Renal pelvis (tissue), 12 donors: ENCODE results near the gene IRX1. TPM values are rescaled to one million over a fixed set of nuclear protein-coding genes. Genes with fewer than 3 reads are reported as not detected.

Experiments
- DNase-seq: peaks from one replicate; pipeline ENCODE4 v3.0.0-alpha.2; 2013
- long read RNA-seq, 16 experiments: transcript quantifications; one replicate each; lab custom pipeline, GENCODE V29; 2026
- polyA plus RNA-seq, 3 donors: library from polyadenylated mRNA; unstranded; fragments of 120-200 nt; gene quantifications; one replicate each; pipeline ENCODE4 v1.2.1, GENCODE V29; 2013; ENCODE audit not compliant: insufficient read length in 3 of 3

The IRX1 gene
- polyA plus RNA-seq: 10 to 100 TPM; 35.6 to 53.8 (median 36.5) TPM
- long read RNA-seq, donor 1, transcript IRX1-201 (4 exons, 1,858 nt): major isoform, 19 of 31 reads
- long read RNA-seq, donor 1, partial matches to known transcripts: 12 of 31 reads
- long read RNA-seq, donor 1, other reads (novel, unspliced or antisense): 0 of 31 reads
- long read RNA-seq, donor 2, transcript IRX1-201 (4 exons, 1,858 nt): major isoform, 33 of 55 reads
- long read RNA-seq, donor 2, partial matches to known transcripts: 16 of 55 reads
- long read RNA-seq, donor 2, other reads (novel, unspliced or antisense): 6 of 55 reads
- long read RNA-seq, donor 3, transcript IRX1-201 (4 exons, 1,858 nt): major isoform, 24 of 47 reads
- long read RNA-seq, donor 3, partial matches to known transcripts: 23 of 47 reads
- long read RNA-seq, donor 3, other reads (novel, unspliced or antisense): 0 of 47 reads
- long read RNA-seq, donor 4, transcript IRX1-201 (4 exons, 1,858 nt): major isoform, 17 of 37 reads
- long read RNA-seq, donor 4, partial matches to known transcripts: 20 of 37 reads
- long read RNA-seq, donor 4, other reads (novel, unspliced or antisense): 0 of 37 reads
- long read RNA-seq, donor 5, transcript IRX1-201 (4 exons, 1,858 nt): major isoform, 17 of 29 reads
- long read RNA-seq, donor 5, partial matches to known transcripts: 12 of 29 reads
- long read RNA-seq, donor 5, other reads (novel, unspliced or antisense): 0 of 29 reads
- long read RNA-seq, donor 6, transcript IRX1-201 (4 exons, 1,858 nt): major isoform, 20 of 25 reads
- long read RNA-seq, donor 6, partial matches to known transcripts: 5 of 25 reads
- long read RNA-seq, donor 6, other reads (novel, unspliced or antisense): 0 of 25 reads
- long read RNA-seq, donor 7, transcript IRX1-201 (4 exons, 1,858 nt): major isoform, 29 of 59 reads
- long read RNA-seq, donor 7, partial matches to known transcripts: 30 of 59 reads
- long read RNA-seq, donor 7, other reads (novel, unspliced or antisense): 0 of 59 reads
- long read RNA-seq, donor 8, partial matches to known transcripts: 0 of 1 reads
- long read RNA-seq, donor 8, other reads (novel, unspliced or antisense): 0 of 1 reads
- long read RNA-seq, donor 9, transcript IRX1-201 (4 exons, 1,858 nt): major isoform, 20 of 44 reads
- long read RNA-seq, donor 9, partial matches to known transcripts: 18 of 44 reads
- long read RNA-seq, donor 9, other reads (novel, unspliced or antisense): 6 of 44 reads
- long read RNA-seq, donor 10, transcript IRX1-201 (4 exons, 1,858 nt): major isoform, 16 of 42 reads
- long read RNA-seq, donor 10, partial matches to known transcripts: 26 of 42 reads
- long read RNA-seq, donor 10, other reads (novel, unspliced or antisense): 0 of 42 reads
- long read RNA-seq, donor 11, transcript IRX1-201 (4 exons, 1,858 nt): major isoform, 18 of 31 reads
- long read RNA-seq, donor 11, partial matches to known transcripts: 13 of 31 reads
- long read RNA-seq, donor 11, other reads (novel, unspliced or antisense): 0 of 31 reads
- long read RNA-seq, donor 12, transcript IRX1-201 (4 exons, 1,858 nt): major isoform, 21 of 40 reads
- long read RNA-seq, donor 12, partial matches to known transcripts: 19 of 40 reads
- long read RNA-seq, donor 12, other reads (novel, unspliced or antisense): 0 of 40 reads
- long read RNA-seq, donor 13, transcript IRX1-201 (4 exons, 1,858 nt): major isoform, 11 of 24 reads
- long read RNA-seq, donor 13, partial matches to known transcripts: 13 of 24 reads
- long read RNA-seq, donor 13, other reads (novel, unspliced or antisense): 0 of 24 reads
- long read RNA-seq, donor 14, transcript IRX1-201 (4 exons, 1,858 nt): major isoform, 30 of 72 reads
- long read RNA-seq, donor 14, partial matches to known transcripts: 42 of 72 reads
- long read RNA-seq, donor 14, other reads (novel, unspliced or antisense): 0 of 72 reads
- long read RNA-seq, donor 15, transcript IRX1-201 (4 exons, 1,858 nt): major isoform, 28 of 28 reads
- long read RNA-seq, donor 15, partial matches to known transcripts: 0 of 28 reads
- long read RNA-seq, donor 15, other reads (novel, unspliced or antisense): 0 of 28 reads
- long read RNA-seq, donor 16, transcript IRX1-201 (4 exons, 1,858 nt): major isoform, 18 of 41 reads
- long read RNA-seq, donor 16, partial matches to known transcripts: 23 of 41 reads
- long read RNA-seq, donor 16, other reads (novel, unspliced or antisense): 0 of 41 reads

DNA sequence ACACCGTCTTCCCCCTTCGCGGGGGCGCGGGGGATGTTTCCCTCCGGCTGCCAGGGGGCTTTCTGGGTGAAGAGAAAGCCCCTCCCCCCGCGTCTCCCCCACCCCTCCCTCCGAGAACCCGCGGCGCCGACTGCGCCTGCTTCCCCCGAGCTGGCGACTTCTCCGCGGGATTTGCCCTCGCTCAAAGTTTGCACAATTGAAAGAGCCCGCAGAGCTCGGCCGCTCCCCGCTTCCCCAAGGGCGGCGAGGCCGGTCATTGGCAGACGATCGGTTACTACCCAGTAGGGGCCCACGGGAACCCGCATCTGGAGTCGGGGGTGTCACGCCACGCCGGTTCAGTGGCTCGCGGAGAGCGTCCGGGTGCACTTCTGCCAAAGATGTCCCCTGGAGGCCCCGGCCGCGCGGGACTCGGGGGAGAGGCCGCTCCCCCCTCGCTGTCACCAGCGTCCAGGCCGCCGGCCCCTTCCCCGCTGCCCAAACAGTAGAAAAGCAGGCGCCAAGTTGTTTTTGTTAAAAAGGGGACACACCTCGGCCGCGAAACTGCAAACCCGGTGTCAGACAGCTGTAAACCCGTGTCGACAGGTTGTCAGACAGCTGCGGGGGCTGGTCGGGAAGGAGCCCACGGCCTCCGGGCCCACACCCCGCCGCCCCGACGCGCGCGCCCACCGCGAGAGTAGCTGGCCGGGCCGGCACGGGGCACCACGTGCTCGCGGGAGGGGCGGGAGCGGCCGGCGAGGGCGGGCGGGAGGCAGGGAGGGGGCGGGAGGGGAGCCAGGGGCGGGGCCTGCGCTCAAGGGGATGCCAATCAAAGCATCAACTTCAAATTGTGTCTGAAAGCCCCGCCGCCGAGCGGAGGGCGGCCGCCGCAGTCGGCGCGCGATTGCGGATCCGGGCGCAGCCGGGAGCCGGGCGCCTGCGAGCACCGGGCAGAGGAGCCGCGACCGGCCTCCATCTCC is at the start of gene IRX1:
Gene IRX1, plus strand, starts transcription at position 827 of the 956 bp plus-strand sequence. CDS start 274 bp downstream, outside the sequence.
- DNase-seq: no peak

DNA sequence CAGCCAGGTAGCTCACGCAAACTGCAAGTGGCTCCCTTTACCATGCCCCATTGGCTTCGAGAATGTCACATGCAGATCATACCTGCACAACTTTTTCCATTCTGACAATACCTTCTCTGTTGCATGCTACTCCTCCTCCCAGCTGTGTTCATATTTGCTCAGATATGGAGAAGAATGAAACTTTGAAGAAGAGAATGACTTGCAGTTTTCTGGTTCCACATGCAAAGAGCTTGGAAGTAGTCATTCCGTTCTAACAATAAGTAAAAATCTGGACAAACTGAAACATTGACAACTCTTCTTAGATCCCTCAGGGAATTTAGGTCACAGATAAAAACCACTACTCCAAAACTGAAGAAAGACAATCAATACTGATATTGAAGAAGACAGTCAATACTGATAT is 49.6 kb upstream of the IRX1 start:
- no peak for DNase-seq

GRCh38 chr5:3564116-3564515 is 31.5 kb upstream of the IRX1 start:
- DNase-seq: no peak

GRCh38 chr5:3564827-3565518 is 30.7 kb upstream of the IRX1 start:
- DNase-seq: peak; percentile 42

DNA sequence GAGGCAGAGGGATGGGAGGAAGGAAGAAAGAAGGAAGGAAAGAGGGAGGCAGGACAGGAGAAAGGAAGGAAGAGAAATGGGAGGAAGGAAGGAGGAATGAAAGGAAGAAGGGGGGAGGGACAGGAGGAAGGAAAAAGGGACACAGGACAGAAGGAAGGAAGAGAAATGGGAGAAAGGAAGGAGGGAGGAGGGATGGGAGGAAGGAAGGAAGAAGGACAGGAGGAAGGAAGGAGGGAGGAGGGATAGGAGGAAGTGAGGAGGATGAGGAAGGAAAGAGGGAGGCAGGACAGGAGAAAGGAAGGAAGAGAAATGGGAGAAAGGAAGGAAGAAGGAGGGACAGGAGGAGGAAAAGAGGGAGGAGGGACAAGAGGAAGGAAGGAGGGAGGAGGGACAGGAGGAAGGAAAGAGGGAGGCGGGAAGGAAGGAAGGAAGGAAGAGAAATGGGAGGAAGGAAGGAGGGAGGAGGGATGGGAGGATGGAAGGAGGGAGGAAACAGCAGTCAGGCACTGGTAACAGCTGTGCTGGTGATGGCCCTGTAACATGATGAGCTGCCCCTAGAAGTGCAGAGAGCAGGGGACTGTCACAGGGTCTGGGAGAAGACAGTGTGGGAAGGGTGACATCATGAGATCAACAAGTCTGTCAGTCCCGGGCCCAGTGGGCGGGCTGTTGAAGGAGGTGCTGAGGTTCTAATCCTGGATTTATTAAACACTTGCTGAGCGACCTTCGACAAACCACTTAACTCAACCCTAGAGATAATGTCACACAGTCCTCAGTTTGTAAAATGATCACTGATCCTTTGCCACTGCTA is 10.7 kb upstream of the IRX1 start:
- DNase-seq: no peak

- DNase-seq: no peak
These were observed 5.3 kb upstream of the IRX1 start for GRCh38 chr5:3590161-3590966.

DNA sequence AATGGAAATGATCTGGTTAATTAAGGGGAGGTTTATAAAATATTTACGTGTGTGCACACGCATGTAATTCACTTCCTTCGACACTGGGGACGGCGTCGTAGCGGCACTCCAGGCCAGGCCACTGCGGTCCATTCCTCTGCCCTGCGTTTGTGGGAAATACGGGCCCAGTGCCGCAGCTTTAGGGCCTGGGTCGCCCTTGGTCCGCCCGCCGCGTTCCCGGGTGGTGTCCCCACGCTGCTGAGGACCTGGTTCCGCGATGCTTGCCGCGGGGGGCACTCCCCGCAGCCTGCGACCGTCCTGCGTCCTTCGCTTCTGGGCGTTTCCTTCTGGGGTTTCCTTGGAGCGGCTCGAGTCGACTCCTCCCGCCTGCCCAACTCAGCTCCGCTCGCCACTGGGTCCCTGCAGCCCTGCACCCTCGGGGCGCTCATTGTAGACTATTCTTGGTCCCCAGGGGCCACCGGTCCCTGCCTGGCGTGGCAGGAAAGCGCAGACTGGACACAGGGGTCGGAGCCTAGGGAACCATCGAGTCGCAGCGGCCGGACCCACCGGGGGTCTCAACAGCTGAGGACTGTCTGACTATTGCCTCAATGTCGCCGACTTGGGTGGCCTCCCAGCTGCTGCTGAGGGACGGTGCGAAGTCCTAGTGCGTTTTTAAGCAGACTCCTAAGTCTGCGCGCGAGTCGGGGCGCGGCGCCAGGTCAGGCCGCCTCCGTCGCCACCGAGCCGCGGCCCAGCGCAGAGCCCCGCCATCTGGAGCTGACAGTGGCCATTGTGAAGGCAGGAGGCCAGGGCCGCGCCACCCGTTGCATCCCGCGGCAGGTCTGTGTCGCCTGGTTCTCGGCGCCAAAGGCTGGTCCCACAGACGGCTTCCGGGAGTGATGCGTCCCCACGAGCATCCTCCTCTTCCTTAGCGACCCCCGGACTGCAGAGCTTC is 4.4 kb upstream of the IRX1 start:
- DNase-seq: no peak

GRCh38 chr5:3592298-3592697 is 3.3 kb upstream of the IRX1 start:
- DNase-seq: no peak

GRCh38 chr5:3593771-3594509 is 1.7 kb upstream of the IRX1 start:
- DNase-seq: no peak

GRCh38 chr5:3594510-3595005 is 1.1 kb upstream of the IRX1 start:
- no peak for DNase-seq

DNA sequence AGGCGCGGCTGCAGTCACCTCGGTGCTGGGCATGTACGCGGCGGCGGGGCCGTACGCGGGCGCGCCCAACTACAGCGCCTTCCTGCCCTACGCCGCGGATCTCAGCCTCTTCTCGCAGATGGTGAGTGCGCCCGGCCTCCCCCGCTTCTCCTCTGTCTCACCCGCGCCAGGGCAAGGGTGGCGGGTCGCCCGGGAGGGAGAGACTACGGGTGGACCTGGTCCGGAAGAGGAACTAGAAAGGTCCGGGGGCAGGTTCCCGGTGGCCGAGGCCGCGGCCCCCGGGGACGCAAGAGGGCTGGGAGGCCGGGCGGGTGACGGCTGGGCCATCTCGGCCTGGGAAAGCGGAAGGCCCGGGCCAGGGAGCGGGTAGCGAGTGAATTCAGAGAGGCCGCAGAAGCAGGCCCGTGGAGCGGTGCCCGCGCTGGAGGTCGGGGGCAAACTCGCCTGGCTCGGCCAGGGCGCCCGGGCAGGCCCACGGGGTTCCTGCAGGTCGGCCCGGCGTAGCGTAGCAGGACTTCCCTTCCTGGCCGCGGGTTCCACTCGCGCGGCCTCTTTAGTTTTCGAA is 711 bp downstream of the IRX1 start:
- DNase-seq: no peak

DNA sequence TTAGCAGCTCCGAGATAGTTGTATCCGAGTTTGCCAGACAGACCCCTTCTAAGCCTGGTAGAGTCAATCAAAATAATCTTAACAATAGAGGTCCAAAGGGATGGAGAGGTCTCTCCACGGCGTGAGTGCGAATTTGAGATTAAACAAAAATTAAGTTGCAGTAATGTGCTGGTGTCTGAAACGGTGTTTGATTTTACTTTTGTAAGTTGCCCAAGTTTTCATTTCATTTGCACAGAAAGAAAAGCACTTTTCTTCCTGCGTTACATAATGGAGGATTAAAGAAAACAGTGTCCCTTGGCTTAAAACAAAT is 1.2 kb downstream of the IRX1 start:
- no peak for DNase-seq

DNA sequence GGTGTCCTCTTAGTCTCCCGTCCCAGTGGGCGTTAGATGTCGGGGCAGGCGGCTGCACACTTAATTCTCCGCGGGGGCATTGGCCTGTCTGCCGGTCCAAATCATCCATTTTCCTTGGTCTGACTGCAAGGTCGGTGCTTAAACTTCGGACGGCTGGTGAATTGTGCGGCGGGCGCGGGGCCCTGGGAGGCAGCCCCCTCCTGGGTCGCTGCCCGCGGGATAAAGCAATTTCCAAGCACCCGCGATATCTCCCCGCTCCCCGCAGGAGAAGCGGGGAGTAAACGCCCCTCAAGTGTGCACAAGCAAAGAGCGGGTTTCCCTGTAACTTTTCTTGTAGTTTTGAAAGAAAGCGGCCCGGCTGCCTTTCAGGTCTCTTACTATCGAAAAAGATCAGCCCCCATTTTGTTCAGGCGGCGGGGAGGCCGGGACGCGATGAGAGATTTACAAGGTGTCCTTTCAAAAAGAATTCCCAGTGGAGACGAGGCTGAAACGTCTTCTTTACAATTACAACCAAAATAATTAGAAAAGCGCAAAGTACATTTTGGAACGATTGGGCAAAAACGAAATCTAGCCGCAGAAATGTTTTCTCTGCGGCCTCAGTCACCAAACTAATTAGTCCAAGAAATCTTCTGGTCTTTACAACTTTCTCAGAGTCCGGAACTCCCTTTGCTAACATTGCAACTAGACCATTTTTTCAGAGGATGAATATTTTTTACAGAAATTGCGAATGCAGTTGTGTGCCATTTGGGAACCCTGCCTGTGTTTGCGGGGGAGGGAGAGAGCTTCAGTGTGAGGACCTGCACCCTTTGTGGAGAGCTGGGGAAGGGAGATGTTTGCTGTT is 1.8 kb downstream of the IRX1 start:
- DNase-seq: no peak
